ENCODE data around the gene YOD1.

DNA sequence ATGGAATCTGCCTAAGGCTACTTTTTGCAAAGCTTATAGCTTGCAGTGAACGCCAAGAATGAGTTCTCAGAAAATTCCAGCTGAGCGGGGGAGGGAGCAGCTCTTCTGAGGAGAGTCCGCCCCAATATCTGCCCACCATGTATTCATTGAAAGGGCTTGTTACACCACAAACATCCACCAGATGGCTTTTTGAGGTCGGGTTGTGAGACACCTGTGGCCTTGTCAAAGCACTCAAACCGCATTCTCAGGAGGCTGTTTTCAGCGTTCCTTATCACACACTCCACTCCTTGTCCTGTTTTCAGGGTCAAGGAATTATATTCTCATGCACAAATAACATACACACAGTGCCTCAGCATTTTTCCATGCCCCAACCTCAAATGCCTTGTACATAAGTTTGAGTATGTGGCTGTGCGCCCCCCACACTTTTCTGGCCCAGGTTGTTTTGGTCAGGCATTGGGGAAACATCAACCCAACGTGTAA is 33.7 kb upstream of the YOD1 start:
- TF ChIP-seq, protein P1, sequence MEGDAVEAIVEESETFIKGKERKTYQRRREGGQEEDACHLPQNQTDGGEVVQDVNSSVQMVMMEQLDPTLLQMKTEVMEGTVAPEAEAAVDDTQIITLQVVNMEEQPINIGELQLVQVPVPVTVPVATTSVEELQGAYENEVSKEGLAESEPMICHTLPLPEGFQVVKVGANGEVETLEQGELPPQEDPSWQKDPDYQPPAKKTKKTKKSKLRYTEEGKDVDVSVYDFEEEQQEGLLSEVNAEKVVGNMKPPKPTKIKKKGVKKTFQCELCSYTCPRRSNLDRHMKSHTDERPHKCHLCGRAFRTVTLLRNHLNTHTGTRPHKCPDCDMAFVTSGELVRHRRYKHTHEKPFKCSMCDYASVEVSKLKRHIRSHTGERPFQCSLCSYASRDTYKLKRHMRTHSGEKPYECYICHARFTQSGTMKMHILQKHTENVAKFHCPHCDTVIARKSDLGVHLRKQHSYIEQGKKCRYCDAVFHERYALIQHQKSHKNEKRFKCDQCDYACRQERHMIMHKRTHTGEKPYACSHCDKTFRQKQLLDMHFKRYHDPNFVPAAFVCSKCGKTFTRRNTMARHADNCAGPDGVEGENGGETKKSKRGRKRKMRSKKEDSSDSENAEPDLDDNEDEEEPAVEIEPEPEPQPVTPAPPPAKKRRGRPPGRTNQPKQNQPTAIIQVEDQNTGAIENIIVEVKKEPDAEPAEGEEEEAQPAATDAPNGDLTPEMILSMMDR (IDR thresholded peaks at IDR 0.05; ENCODE audit: low read length): peak; percentile 59; the same call in 1 of the 2 replicates
- no peak for TF ChIP-seq EZH2 (IDR thresholded peaks at IDR 0.05; ENCODE audit: borderline replicate concordance, low read length)
